Right lobe of liver (tissue), 4 donors: ENCODE data around the gene CTDSP2.

Source experiments
- POLR2A ChIP-seq: fragments of 450-650 bp; IDR thresholded peaks from one replicate; pipeline ENCODE4 v1.6.1; 2017; ENCODE audit warnings: antibody characterized with exemption, mild to moderate bottlenecking
- TF ChIP-seq, protein P1 (sequence below), 4 donors: fragments of 200-600 bp in 3 of 4; fragments of 450-650 bp in 1 of 4; IDR thresholded peaks; one replicate each; pipeline versions ENCODE4 v1.5.1 to v1.8.0; 2016 to 2022; ENCODE audit warnings: antibody characterized with exemption in 4 of 4, mild to moderate bottlenecking in 2 of 4
- donor health status: DM: no; HTN: no; CAD: no.
- donor health status: DM: no; HTN: no; CAD: no.
- donor health status: DM: no; HTN: yes; CAD: no.

DNA sequence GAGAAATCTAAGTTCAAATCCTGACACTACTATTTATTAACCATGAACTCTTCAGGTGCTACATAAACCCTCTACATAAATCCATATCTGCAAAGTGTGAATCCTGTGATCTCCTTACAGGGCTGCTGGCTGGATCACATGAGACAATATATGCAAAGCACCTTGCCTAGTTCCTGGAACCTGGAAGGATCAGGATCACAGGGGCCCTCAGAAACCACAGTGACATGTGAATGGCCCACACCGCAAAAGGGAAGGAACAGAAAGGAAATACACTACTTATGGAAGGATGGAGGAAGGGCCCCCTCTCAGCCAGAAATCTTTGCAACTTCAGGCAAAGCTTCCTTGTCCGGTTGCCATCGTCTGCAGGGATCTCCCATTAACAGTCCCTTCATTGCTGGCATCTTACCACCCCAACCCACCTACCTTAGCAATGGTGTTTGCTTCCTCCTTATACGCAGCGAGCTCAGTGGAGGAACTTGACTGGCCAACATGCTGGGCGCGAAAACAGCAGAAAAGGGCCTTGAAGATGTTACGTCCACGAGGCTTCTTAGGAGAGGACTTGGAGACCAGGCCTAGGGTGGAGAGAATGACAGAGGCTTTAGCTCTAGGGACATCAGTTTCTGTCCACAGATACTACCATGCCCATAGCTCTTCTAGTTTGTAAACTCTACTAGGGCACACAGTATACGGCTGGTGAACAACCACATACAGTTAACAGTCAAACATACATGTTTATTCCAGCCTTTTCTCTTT lies 17.3 kb downstream of the CTDSP2 start:
- no peak for TF ChIP-seq POLR2A
- TF ChIP-seq, protein P1, sequence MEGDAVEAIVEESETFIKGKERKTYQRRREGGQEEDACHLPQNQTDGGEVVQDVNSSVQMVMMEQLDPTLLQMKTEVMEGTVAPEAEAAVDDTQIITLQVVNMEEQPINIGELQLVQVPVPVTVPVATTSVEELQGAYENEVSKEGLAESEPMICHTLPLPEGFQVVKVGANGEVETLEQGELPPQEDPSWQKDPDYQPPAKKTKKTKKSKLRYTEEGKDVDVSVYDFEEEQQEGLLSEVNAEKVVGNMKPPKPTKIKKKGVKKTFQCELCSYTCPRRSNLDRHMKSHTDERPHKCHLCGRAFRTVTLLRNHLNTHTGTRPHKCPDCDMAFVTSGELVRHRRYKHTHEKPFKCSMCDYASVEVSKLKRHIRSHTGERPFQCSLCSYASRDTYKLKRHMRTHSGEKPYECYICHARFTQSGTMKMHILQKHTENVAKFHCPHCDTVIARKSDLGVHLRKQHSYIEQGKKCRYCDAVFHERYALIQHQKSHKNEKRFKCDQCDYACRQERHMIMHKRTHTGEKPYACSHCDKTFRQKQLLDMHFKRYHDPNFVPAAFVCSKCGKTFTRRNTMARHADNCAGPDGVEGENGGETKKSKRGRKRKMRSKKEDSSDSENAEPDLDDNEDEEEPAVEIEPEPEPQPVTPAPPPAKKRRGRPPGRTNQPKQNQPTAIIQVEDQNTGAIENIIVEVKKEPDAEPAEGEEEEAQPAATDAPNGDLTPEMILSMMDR (IDR thresholded peaks at IDR 0.05): no peak
